ENCODE results near the gene NMUR2.

The NMUR2 gene

DNA sequence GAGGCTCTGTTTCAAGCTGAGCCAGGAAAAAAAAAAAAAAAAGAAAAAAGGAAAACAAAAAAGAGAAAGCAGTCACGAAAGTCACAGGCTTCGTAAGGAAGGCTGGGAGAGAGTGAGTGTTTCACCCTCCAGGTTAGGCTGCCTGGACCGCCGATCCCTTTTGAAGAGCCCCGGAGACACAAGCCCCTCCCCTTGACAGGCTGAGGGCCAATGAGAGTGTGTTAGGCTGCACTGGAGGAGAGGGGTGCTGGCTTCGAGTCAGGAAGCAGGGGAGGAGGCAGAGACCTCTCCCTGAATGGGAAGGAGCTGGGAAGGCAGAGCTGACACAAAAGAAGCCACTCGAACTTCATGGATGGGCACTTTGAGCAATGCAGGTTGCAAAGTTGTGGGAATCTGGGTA, at the start of gene NMUR2:
TSS of gene NMUR2 (minus strand) at position 135 of the 400 bp plus-strand sequence. CDS start 166 bp downstream, outside the sequence.
- DNase-seq (ENCODE audit: low spot score) = no peak

GRCh38 chr5:152443935-152444334, 38.9 kb upstream of the NMUR2 start:
- no peak for DNase-seq (ENCODE audit: low spot score)

- no peak for DNase-seq (ENCODE audit: low spot score)
These were observed 34.7 kb upstream of the NMUR2 start for GRCh38 chr5:152439791-152440190.

GRCh38 chr5:152437866-152438265, 32.8 kb upstream of the NMUR2 start:
- no peak for DNase-seq (ENCODE audit: low spot score)

DNA sequence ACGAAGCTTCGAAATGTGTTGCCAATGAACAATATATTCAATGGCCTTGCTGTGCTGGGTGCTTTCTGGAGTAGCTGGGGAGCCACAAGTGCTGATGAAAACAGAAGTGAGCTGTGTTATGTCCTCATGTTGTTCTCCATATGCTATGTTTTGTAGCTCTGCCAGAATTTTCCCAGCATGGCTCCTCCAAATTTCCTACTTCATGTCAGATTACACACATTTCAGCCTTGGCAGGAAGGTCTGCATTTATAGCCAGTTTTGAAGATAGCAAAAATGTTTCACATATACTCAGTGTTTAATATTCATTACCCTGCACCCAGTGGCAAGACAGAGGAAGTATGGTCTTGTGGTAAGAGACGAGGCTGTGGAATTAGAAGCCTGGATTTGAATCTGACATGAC, 22.6 kb upstream of the NMUR2 start:
- DNase-seq (ENCODE audit: low spot score) = no peak

DNA sequence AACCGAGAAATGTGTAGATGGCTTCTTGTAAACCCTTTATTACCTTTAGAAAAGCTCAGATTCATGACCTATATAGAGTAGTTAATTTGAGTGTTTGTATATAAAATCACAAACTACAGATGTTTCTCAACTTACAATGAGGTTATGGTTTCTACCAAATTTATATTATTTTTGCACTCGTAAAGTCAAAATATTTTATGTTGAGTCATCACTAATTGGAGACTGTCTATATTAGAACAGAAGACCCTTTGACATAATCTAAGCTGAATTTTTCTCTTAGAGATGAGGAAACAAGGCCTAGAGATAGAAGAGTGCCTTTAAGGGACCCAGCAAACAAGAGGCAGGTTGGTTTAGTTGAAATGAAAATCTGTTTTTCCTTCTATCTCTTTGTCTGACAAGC, 20.0 kb upstream of the NMUR2 start:
- DNase-seq (ENCODE audit: low spot score) = no peak

DNA sequence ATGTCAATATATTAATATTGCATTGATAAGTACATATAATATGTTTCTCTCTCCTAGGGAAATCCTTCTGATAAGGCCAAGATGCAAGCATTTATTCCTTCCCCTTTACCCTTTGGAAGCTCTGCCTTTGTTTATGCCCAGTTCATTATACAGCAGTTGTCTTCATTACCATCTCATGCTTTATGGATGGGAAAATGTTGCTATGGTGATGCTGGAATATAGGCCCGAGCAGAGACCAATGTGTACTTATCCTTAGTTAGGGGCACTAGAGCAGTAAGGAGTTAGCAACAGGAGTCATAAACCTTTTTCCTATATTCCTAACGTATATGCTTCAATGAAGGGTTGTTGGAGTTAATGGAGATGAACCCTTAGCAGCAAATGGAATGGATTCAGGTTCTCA, 19.4 kb upstream of the NMUR2 start:
- no peak for DNase-seq (ENCODE audit: low spot score)

GRCh38 chr5:152422081-152422480, 17.0 kb upstream of the NMUR2 start:
- no peak for DNase-seq (ENCODE audit: low spot score)

DNA sequence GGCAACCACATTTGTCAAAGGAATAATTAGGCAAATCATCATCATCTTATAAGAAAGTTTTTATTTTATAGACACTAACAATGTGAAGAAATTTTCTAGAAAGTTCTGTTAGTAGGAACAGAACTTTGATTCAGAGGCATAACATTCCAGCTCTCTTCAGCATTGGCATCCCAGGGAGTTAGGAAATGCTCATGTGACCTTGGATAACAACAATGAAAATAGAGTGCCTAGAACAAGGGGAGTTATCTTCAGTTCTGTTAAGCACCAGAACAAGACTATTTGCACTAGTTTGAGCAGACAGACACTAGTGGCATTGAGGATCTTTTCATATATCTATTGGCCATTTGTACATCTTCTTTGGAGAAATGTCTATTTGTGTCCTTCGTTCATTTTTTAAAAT, 7.0 kb upstream of the NMUR2 start:
- no peak for DNase-seq (ENCODE audit: low spot score)

GRCh38 chr5:152406082-152406481, 1.0 kb upstream of the NMUR2 start:
- no peak for DNase-seq (ENCODE audit: low spot score)

DNA sequence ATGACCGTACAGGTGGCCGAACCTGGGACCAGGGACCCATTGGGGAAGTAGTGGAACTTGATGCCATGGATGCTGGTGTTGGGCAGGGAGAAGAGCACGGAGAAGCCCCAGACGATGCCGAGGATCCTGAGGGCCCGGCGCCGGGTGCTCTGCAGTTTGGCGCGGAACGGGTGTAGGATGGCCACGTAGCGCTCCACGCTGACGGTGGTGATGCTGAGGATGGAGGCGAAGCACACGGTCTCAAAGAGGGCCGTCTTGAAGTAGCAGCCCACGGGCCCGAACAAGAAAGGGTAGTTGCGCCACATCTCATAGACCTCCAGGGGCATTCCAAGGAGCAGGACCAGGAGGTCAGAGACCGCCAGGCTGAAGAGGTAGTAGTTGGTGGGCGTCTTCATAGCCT, 585 bp downstream of the NMUR2 start:
- DNase-seq (ENCODE audit: low spot score) = no peak

DNA sequence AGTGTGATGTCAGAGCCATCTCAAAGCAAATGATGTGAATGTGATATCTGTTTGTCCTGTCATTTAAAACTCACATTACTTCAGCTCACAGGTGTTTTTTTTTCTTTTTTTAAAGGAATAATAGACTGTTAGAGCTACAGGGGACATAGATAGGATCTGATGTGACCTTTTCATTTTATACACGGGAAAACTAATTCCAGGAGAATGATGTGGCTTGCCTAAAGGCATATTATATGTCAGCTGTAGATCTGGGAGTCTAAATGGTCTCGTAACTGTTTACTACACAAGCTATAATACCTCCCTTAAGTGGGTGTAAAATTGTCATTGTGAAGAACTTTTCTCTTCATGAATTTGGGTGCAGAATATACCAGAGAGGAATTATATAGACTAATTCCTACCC, 2.0 kb downstream of the NMUR2 start:
- DNase-seq (ENCODE audit: low spot score) = no peak

DNA sequence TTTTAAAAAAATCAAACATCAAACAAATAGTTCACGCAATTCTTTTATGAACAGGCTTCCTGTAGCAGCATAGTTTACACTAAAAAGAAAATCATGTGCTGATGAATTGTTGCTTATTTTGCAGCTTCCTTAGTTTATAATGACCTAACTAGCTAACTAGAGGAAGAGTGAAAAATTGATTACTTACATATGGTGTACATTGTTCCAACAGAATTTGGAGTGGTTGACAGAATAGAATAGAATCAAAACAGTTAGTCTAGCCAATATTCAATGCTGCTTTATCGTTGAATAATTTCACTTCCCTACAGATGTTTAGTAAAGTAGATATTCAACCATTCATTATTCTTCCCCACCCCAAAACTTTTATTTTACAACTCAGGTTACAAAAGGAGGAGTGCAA, 4.2 kb downstream of the NMUR2 start:
- no peak for DNase-seq (ENCODE audit: low spot score)

GRCh38 chr5:152397581-152397980, 7.5 kb downstream of the NMUR2 start:
- no peak for DNase-seq (ENCODE audit: low spot score)

DNA sequence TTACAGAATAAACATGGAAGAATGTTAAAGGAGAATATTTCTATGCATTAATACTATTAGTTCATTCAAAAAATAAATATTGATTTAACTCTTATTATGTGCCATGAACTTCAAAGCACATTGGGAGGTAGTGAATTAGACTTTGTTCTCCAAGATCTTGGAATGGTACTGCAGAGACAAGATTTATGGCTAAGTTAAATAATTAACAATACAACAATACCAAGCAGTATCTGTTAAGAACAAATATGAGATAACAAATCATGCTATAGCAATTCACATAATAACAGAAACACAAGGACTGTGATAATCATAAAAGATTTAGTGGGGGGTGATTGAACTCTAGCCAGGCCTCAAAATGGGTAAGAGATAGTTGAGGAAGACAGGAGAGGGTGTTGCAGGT, 11.6 kb downstream of the NMUR2 start:
- DNase-seq (ENCODE audit: low spot score) = no peak

GRCh38 chr5:152389208-152389849, 15.8 kb downstream of the NMUR2 start:
- no peak for DNase-seq (ENCODE audit: low spot score)

- no peak for DNase-seq (ENCODE audit: low spot score)
These were observed 16.5 kb downstream of the NMUR2 start for GRCh38 chr5:152388610-152389009.

GRCh38 chr5:152380415-152381123, 24.5 kb downstream of the NMUR2 start:
- DNase-seq (ENCODE audit: low spot score) = no peak

- DNase-seq (ENCODE audit: low spot score) = no peak
These were observed 25.7 kb downstream of the NMUR2 start for GRCh38 chr5:152379331-152379730.

- no peak for DNase-seq (ENCODE audit: low spot score)
These were observed 26.3 kb downstream of the NMUR2 start for GRCh38 chr5:152378730-152379129.

DNA sequence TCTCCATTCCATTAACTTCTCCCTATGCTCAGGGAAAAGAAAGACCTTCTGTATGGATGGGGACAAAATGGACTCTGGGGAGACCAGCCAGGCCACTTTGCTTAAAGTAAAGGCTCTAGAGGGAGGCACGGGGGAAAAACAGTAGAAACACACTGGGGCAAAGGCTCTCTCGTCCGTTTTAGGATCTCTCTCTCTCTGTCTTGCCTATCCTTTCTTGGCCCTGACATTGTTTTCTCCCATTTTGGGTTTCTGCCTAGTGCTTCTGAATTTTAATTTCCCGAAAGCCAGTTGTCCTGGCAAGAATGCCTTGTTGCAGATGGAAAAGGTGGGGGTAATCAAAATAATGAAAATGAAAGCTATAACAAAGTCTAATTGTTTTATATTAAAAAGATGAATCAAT, 28.2 kb downstream of the NMUR2 start:
- DNase-seq (ENCODE audit: low spot score) = no peak

DNA sequence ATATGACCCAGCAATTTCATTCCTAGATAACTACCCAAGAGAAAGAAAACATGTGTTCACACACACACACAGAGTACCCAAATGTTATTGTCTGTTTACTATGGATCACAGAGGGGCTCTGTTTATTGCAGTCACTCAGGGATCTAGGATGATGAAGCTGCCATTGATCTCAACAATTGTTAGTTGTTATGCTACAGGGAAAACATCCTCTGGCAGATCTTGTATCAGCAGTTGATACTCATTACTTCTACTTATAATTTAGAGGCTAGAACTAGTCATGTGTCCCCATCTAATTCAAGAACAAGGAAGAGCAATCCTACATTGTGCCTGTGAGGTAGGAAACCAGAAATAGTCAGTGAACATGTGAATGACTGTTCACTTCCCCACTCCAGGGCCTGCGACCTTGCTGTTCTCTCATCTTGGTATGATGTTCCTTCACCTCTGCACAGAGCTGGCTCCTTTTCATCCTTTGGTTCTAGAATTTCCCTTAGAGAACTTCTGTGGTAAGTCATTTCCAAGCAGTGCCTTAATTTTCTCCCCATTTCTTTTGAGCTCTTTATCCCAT, 30.3 kb downstream of the NMUR2 start:
- DNase-seq (ENCODE audit: low spot score) = no peak

DNA sequence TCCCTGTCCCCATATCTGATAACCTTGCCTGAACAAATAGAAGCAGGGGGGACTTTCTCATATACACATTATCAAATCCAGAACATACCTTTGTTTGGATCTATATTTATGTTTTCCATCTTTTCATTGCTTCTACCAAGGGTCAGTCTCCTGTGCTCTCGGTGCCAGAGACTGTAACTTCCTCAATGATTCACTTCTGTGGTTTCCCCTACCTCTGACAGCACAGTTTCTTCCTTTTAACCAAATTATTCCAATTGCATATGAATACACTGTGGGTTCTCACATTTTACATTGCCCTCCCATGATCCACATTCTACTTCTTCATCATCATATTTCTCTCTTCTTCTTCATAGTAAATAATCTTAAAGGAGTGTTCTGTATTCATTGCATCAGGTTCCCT, 32.2 kb downstream of the NMUR2 start:
- DNase-seq (ENCODE audit: low spot score) = no peak

DNA sequence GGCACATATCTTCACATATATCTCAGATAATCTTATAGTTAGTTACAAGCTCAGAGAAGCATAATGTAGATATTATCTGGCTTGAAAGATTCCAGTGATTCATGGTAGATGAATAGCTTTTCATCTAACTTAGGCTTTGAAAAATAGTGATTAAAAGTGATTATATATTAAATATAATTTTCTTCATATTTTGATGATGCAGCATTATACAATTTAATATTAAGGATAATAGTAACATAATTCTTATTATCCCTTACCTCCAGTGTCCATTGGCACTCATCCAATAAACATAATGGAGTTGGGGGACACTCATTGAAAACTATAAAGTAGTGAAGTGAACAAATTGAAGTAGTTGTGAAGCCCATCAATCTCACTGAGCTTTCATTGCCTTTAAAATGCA, 35.8 kb downstream of the NMUR2 start:
- no peak for DNase-seq (ENCODE audit: low spot score)
